HG02852 (cell line): ENCODE measurements around the gene MS4A13.
"Not testable (repeated sequence)": the region's sequence is repeated elsewhere in the genome, so short reads cannot be mapped to it uniquely, and the experiment has no call there.

Experiments
- ATAC-seq: cut with Tn5 transposase; IDR thresholded peaks from one replicate; pipeline ENCODE4 v1.9.1; 2021; ENCODE audit warnings: mild to moderate bottlenecking, moderate library complexity; ENCODE audit not compliant: unreplicated experiment

Gene MS4A13, protein sequence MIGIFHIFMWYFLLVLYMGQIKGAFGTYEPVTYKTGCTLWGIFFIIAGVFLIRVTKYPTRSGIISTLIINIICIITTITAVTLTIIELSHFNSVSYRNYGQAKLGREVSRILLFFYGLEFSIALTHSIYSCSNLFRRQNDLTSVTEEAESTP

DNA sequence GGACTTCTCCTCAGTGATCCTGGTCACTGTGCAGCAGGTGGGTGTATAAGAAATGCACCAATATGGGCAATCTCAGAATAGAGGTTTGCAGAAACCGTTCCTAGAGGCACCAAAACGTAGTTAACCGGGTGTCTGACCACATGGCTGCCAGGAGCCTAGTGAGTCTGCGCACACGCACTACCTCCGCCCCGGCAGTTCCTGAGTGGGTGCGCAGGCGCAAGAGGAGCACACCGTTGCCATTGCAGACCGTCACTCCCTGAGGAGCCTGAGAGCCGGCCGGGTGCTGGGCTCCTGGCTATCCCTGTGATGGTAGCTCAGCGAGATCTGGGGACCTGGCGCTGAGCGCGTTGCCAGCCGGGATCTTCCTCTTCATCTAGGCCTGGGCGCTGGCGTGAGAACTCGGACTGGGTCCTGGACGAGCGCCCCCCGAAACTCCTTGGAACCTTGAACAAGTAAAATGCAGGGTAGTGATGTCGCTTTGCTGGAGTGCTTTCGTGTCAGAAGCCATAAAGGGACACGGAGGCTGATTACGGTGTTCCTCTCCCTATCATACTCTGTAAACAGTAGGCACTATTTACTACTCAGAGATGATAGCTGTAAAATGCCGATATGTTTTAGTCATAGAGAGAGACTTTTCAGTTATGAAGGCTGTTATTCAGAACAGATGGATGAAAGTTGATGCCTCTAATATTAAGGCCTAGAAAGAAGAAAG, at the start of gene MS4A13:
TSS of gene MS4A13 (plus strand) at position 249 of the 712 bp plus-strand sequence. CDS start 2,692 bp downstream, outside the sequence.
- ATAC-seq = no peak

DNA sequence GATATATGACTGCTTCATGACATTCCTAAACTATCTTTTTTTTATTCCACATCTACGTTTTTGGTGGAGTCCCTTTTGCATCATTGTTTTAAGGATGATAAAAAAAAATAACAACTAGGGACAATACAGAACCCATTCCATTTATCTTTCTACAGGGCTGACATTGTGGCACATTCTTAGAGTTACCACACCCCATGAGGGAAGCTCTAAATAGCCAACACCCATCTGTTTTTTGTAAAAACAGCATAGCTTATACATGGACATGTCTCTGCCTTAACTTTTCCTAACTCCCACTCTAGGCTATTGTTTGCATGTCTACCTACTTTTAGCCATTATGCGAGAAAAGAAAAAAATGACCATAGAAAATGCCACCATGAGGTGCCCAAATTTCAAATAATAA, 46.4 kb upstream of the MS4A13 start:
- ATAC-seq = no peak

DNA sequence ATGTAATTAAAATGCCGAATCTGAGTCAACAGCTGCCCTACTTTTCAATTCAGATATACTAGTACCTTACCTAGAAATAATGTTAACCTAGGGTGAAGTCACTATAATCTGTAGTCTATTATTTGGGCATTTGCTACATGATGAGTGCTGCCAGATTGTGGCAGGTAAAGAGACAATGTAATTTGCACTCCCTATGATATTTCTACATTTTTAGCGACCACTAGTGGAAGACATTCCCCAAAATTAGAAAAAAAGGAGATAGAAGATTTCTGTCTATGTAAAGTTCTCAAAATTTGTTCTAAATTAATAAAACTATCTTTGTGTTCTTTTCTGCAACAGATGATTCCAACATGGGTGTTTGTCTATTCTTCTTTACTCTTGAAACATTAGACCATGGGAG, 45.5 kb upstream of the MS4A13 start:
- ATAC-seq = no peak

DNA sequence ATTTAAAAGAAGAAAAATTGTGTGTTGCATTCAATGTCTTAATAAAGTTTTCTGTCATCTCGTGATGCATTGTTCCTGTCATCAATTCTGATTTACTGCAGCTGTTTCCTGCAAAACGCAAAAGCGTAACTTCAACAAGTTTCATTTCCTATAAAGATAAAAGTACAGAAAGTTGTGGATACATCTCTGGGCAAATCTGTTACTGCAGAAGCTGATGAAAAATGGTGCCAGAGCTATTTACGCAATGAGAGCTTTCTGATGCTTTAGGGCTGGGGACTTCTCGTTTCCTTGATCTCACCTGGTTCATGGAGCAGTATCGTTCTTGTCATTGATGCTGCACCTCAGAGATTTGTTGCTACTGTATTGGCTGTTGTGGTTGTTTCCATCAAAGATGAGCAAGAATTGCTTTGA, 38.2 kb upstream of the MS4A13 start:
- ATAC-seq = peak; percentile 72

DNA sequence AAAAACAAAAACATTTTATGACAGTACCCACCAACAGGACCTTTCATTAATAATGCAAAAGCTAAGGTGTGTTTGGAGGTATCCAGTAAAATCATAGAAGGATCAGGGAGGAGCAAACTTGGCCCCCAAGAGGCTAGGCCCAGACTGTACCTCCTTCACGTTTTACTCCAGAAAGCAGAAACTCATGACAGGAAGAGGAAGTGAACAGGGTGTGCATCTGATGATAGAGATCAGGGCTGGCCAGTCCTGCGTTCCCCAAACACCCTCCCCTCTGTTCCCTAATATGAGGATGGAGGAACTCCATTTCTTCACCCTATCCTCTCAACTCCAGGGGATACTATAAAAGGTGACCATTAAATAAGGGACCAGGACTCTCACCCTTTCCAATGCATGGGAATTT, 32.8 kb upstream of the MS4A13 start:
- ATAC-seq = peak; percentile 38

DNA sequence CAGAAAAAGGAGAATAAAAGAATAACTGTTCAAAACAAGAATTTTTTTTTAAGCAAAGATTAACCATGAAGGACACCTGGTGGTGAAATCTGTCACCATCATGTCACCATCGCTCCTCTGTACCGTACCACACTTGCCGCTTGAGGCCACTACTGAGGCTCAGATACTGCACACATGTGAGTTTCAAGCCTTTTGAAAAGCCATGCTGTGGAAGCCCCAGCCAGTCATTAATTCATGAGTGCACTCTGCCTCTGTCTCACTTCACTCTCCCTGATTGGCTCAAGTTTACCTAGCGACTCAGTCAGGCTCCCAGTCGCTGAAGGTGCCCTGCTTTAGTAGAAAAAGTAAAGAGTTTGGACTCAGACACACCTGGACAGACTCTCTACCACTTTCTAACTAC, 29.2 kb upstream of the MS4A13 start:
- ATAC-seq = peak; percentile 99

DNA sequence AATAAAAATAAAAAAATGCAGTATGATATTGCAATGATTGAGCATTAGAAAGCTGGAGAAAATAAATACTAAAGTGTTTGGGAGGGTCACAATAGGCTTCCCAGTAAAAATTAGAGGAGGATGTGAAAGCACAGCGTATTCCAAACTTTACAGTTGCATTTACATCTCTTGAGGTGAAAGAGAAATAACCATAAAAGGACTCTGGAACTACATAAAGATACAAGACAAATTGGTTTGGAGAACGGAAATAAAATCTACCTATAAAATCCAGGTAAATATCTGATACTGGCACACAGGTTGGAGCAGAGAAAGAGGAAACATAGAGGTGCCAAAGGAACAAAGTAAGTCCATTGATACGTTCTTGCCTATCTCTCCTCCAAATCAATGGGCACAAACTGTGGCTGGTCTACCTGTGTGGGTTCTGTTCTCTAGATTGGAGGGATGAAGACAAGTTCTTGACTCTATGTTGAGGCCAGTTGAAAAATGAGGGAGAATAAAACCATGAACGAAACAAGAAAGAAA, 22.6 kb upstream of the MS4A13 start, which contains the start of gene MS4A12:
TSS of gene MS4A12 (plus strand) at position 291 of the 522 bp plus-strand sequence. CDS start 4,541 bp downstream, outside the sequence.
- ATAC-seq = no peak

DNA sequence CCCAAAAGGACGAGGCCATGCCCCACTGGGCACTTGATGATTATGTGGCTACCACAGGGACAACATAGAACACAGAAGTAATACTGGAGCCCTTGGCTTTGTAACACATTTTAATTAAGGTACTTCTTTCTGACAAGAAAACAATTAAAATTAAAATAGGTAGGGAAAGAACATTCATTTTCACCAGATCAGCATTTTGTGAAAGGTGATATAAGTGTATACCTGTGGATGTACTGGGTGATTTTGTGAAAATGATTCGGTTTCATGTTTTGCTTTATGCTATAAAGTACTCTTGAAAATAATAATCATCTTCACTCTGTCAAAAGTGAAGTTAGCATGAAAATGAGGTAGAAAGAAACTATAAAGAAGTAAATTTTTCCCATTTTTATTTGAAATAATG, 21.7 kb upstream of the MS4A13 start:
- ATAC-seq = no peak

DNA sequence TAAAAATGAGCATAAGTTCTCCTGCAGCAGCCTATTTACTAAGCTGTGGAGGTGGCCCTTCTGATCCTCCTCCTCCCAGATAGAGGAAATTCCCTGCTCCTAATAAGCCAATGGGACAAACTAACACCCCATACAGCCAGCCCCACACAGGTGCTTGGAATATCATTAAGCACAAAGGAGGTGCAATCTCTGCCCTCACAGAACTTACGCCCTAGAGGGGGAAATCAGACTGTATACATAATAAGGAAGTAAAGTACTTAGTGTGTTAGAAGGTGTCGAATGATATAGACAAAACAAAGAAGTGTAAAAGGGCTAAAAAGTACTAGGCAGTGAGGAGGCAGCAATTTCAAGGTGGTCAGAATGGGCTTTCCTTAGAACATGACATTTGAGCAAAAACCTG, 16.8 kb upstream of the MS4A13 start:
- no peak for ATAC-seq

DNA sequence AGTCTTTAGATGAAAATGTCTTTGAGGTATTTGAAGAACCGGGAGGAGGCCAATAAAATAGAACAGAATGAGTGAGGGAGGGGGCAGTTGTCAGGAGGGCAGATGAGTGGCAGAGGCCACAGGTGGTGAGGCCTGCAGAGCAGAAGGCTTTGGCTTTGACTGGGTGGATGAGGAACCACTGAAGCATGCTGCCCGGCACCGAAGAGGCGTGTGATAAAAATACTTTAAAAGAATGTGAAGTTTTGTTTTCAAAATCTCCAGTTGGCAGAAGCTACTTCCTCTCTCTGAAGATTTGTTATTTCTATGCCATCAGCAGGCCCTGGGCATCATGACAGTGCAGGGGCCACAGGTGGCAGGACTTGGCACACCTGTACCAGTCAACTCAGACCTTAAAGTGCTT, 16.3 kb upstream of the MS4A13 start:
- ATAC-seq = no peak

DNA sequence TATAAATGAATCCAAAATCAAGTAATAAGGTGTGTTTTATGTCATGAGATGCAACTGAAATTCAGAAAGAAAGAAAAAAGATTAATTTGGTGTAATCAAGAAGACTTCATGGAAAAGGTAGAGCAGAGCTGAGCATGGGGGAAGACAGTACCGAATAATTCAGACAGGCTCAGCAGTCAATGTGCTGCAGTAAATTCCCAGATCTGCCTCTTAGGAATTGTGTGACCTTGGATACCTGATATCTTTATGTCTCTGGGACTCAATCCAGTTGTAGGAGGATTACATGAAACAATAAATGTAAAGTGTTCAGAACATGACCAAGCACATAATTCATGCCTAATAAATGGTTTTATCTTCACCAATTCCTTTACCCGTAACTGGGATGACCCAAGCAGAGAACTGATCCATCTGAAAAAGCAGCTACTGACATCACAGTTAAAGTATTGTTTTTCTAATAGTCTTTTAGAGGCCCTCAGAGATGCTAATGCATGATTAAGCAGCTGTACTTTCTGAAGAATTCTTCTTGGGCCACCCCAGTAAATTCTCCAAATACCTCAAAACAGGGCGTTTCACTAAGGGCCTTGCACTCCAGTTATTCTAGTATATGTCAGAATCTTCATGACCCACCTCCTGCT, 14.8 kb upstream of the MS4A13 start:
- ATAC-seq = no peak

DNA sequence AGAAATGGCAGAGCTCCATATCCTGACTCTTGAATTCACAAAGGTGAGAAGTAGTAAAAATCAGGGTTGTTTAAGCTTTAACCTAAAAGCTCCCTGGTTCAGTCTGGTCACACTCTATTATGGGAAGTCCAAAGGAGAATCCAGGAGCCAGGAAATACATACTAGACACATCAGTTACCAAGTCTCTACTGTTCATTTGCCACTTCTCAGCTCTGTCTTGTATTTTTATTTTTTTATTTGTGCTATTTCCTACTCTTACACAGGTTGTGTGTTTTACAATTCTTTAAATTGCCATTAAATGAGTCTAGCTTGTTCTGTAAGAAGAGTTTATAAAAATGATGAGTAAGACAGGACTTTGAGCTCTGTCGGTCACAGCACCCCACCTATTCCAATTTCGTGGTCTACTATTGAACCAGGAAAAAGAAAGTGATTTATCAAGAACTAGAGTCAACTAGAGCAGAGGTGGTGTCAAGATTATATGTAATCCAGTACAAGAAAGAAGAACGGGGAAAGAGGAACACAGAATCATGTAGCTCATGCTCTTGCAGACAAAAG, 12.9 kb upstream of the MS4A13 start:
- ATAC-seq = no peak

DNA sequence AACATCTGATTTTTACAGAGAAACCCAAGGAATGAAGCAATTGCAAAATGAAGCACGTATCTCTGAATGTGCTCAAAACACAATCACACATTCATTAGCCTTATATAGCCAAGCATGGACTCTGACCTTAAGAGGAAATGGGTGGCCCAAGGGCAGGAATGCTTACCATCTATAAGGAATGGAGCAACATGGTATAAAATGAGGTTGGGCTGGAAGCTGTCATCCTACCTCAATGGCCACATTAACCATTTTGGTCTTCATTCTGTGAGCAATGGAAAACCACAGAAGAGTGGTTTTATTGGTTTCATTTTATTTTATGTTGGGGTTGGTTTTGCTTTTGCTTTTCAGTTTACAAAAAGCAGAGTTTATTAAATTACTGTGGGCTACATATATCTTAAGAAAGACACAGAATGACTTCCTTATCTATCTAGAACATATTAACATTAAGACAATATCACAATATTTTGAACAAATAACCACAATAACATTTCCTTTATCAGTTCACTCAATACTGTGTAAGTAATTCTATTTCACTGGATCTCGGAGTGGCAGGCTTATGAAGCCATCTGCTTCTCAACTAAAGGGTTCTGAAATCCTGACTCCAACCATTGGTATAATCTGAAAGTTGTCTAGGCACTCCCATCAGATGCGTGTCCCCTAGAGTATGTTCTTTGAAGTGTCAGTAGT, 10.8 kb upstream of the MS4A13 start:
- no peak for ATAC-seq

DNA sequence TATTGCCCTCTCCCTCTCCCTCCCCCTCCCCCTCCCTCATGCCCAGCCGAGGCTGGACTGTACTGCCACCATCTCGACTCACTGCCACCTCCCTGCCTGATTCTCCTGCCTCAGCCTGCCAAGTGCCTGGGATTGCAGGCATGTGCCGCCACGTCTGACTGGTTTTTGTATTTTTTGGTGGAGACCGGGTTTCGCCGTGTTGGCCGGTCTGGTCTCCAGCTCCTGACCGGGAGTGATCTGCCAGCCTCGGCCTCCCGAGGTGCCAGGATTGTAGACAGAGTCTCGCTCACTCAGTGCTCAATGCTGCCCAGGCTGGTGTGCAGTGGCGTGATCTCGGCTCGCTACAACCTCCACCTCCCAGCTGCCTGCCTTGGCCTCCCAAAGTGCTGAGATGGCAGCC, 5.6 kb upstream of the MS4A13 start:
- not testable (repeated sequence) for ATAC-seq

DNA sequence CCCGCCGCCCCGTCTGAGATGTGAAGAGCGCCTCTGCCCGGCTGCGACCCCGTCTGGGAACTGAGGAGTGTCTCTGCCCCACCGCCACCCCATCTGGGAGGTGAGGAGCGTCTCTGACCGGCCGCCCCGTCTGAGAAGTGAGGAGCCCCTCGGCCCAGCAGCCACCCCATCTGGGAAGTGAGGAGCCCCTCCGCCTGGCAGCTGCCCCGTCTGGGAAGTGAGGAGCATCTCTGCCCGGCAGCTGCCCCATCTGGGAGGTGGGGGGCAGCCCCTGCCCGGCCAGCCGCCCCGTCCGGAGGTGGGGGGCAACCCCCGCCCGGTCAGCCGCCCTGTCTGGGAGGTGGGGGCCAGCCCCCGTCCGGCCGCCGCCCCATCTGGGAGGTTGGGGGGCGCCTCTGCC, 5.0 kb upstream of the MS4A13 start:
- ATAC-seq = not testable (repeated sequence)

DNA sequence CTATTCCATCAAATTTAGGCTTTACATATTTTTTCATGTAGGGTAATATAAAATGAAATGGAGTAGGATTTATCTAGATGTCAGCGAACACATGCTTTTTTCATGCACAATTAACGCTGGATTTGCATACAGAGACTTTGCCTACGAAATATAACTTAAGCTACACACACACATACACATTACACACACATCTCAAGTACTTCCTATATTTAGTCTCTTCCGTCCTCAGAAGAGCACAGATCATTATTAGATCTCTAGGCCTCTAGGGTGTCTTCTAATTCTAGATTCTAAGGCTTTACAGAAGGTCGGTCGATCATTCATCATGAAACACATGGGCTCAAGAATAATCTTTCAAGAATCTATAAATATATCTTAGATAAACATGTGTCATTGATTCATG, 3.8 kb upstream of the MS4A13 start:
- ATAC-seq = no peak

DNA sequence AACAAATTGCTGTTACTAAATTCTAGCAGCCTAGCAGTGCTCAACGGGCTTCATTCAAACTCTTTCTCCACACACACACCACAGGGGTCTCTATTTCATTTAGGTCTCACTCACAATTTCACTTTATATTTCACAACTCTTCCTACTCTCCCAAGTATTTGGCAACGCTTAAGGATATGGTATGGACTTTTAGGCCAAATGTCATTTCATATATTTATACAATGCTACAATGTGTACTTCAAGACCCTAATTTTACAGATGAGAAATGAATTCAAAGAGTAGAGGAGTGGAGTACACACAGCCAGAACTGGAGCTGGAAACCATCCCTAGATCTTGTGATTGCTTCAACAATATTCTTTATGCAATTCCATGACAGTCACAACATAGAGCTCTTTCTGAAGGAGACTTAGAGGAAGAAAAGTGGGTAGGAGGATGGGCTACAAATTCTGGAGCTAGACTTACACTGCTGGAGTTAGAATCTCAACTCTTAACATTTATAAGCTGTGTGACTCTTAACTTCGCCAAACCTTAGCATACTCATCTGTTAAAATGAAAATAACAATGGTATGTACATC, 2.5 kb upstream of the MS4A13 start:
- ATAC-seq = no peak

DNA sequence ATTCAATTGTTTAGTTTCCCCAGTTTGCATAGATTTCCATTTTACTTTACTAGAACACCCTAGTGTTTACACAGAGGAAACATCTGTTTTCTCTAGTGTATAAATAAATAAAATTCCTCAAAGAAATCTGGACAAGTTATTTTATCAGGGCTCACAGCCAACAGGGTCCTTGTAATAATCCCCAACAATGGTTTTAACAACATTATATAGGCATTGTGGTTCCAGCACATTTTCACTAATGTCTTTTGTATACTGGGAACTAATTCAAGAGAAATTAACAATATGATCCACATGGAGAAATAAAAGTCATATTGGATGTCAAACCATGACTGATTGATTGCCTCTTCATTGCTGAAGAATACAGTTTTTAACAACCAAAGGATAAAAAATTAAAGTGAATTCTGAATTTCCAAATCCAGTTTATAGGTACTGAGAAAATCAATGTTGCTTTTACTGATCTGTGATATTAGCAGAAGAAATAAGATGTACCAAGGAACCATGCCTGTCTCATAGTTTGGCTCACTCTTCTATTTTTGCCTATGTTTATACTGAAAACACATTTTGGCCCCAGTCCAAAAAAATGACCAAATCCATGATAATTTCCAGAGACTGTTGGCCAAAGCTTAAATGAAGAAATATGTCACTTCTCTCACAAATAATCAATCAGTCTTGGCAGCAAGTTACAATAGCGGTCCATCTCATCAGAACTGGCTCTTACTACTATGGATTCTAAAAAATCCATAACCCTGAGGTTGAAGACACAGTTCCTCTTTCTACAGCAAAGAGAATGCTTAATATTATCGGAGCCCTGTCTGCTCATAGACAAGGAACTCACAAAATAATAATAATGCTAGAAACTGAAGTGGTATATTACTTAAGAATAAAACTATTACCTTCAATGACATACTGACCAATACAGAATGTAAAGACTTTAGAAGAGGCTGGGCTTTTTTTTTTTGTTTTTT, 1.4 kb upstream of the MS4A13 start:
- no peak for ATAC-seq

DNA sequence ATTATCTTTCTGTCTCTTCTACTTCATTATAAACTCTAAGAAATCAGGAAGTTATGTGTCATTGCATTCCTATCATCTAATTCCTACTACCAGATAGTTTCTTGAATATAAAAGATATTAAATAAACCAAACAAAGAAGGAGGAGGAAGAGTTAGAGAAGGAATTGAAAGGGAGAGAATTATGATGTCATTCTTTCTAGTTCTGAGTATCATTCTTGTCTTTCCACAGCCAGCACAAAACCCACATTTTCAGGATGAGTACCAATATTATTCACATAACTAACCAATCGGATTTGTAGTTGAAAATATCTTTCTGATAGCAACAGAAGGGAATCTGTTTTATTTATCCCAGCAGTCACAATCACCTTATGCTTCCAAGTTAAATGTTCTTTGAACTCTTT, 13.3 kb downstream of the MS4A13 start:
- no peak for ATAC-seq

DNA sequence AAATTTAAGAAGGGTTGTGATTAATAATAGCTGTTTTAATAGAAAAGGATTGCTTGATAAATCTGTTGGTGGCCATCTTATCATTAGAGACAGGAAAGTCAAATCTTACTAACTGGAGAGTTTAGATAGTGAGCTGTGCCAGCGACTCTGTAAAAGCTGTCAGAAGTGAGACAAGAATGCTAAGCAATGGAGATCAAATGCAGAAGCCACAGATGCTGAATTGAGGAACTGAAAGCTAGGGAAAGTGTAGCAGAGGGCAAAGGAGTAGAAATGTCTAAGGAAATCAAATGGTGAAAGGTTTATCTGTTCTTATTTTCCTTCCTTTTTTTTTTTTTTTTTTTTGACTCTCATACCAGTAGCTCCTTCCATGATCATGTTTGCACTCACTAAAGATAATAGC, 13.7 kb downstream of the MS4A13 start:
- no peak for ATAC-seq
